Fibroblast of skin of scalp (primary cell): ENCODE results near the gene OR52E1.

Source experiments
- DNase-seq: peaks from one replicate; pipeline ENCODE4 v3.0.0-alpha.2; 2013

OR52E1 gene

GRCh38 chr11:5117588-5117987, 48.2 kb downstream of the OR52E1 start:
- DNase-seq: no peak

DNA sequence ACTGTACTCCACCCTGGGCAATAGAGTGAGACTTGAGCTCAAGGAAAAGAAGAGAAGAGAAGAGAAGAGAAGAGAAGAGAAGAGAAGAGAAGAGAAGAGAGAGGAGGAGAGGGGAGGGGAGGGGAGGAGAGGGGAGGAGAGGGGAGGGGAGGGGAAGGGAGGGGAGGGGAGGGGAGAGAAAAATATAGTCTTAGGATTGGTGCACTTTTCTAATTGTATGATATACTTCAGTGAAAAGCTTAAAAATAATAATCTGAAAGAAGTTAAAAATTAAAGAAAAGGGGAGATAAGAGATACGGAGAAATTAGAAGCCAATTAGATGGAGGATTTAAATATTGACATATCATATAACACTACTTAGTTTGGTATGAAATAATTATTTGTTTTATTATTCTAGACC, 49.5 kb downstream of the OR52E1 start:
- DNase-seq: no peak
